NCI-H2171 (cell line): ENCODE results near the gene FCHSD2.
"Not testable (repeated sequence)": the region's sequence is repeated elsewhere in the genome, so short reads cannot be mapped to it uniquely, and the experiment has no call there.

Source experiments
- DNase-seq: peaks from one replicate; lab custom pipeline; 2025; lab: John Stamatoyannopoulos, UW

The FCHSD2 gene

DNA sequence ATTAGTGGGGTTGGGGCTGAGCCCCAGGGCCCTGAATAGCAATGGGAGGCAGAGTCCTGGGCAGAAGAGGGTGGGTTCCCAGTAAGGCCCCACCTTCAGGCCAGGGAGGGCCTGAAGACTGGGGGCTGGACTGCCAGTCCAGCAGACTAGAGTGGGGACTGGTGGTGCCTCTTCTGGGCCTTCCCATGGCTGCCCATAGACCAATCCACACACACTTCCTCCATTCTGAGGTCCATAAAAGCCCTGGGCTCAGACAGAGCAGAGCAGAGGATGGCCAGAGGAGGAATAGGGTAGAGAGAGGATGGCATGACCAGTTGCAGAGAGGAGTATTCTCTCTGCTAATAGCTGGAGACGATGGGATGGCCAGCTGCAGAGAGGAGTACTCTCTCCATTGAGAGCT lies 216.0 kb downstream of the FCHSD2 start:
- DNase-seq: no peak

DNA sequence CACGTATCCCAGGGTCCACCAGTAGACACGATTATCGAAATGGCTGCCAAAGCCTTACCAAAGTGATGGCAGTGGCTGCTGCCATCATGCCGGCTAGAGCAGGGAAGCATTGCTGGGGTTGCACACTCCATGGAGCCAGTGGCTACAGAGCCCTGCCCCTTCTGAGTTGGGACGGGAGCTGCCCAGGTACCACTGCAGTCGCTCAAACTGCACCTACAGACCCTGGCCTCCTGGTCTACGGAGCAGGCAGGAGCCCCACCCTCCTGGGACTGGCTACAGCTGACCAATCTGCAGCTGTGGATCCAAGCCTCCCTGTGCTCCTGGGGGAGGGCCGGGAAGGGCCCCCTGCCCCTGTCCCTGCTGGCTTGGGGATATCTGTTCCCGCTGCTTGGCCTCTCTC lies 216.5 kb downstream of the FCHSD2 start:
- no peak for DNase-seq

DNA sequence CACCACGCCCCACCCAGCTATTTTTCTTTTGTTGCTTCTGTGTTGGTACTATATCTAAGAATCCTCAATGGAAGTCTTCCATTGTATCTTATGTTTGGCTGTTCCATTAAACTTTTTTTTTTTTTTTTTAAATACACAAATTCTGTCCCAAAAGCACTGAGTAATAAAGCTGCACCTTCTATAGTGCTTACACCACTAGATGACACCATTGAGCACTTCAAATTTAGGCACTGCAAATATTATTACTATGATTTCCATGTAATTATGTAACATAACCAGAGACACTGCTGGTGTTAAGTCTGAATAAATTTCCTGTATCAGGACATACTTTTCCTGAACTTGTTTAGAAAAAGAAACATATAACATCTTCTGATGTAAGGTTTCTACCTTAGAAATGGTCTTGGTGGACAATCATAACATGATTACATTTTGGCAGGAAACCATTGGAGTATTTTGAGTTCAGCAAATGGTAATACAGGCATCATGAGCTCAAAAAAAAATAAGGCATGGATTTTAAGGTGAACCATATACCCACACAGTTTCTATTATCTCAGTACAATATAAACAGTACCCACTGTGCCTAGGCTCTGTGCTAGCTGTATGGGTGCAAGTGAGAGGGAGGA lies 217.4 kb downstream of the FCHSD2 start:
- DNase-seq: no peak

DNA sequence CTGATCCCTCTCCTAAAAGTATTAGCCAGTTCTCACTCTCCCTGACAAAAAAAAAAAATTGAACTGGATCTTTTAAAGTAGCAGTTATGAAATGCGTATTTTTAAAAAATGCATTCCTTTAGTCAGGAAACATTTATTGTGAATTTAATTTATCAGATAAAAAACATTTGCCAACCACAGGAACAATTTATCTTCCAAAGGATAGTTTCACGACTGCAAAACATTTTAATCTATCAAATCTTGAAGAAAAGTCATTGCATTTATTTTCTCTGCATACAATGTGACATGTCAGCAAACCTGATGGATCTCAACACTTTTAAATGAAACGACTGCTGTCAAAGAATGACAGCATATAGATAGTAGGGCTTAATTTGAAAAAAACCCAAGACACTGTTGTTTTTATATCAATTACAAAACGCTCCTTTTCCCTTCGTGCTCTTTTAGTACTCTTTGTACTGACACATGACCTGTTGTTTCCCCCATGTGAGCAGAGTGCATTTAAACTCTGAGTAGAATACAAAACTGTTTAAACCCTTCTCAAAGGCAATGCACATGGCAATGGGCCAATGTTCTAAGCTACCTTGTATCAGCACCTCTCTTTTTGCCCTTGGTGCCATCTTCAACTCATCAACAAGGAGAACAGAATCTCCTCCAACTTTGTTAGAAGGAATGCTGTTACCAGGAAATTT lies 220.9 kb downstream of the FCHSD2 start:
- no peak for DNase-seq

DNA sequence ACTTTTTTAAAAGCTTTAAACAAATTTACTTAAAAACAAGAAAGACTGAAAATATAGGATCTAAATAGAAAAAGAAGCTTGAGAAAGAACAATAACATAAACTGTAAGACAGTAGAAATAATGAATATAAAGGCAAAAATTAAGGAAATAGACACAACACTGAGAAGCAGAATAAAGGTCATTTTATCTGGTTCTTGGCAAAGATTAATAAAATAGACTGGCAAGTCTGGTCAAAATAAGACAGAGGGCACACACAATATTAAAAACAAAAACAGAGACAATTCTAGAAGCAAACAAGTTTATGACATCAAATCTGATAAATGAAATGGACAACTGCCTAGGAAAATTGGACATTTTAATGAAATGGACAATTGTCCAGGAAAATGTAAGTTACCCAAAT lies 222.1 kb downstream of the FCHSD2 start:
- DNase-seq: no peak

DNA sequence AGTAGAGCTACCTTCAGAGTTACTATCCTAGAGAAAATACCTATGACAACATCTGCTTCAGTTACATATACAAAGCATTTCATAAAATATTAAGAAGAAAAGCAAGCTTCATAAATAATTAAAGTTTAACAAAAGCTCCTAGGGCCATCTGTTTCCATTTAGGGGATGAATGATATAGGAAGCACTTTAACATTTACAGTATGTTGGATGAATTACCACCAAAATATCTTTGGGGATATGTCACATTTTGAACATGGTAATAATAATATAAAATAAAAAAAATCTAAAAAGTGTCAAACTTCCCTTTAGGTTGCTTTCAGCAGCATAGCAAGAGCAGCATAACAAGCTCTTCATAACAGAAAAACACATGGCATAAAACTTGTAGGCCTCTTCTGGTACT lies 223.3 kb downstream of the FCHSD2 start:
- no peak for DNase-seq

DNA sequence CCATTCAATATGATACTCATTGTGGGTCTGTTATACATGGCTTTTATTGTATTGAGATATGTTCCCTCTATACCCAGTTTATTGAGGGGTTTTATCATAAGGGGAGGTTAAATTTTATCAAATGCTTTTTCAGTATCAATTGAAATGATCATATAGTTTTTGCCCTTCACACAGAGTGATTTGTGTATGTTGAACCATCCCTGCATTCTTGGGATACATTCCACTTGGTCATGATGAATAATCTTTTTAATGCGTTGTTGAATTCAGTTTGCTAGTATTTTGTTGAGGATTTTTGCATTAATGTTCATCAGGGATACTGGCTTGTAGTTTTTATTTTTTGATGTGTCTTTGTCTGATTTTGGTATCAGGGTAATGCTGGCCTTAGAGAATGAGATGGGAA lies 229.9 kb downstream of the FCHSD2 start:
- no peak for DNase-seq

DNA sequence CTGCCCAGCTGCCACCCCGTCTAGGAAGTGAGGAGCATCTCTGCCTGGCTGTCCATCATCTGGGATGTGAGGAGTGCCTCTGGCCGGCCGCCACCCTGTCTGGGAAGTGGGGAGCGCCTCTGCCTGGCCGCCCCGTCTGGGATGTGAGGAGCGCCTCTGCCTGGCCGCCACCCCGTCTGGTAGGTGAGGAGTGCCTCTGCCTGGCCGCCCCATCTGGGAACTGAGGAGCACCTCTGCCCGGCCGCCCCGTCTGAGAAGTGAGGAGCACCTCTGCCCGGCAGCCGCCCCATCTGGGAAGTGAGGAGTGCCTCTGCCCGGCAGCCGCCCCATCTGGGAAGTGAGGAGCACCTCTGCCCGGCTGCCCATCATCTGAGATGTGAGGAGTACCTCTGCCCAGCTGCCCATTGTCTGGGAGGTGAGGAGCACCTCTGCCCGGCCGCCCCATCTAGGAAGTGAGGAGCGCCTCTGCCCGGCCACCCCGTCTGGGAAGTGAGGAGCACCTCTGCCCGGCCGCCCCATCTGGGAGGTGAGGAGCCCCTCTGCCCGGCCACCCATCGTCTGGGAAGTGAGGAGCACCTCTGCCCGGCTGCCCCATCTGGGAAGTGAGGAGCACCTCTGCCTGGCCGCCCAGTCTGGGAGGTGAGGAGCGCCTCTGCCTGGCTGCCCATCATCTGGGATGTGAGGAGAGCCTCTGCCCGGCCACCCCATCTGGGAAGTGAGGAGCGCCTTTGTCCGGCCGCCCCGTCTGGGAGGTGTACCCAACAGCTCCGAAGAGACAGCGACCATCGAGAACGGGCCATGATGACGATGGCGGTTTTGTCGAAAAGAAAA lies 232.3 kb downstream of the FCHSD2 start:
- not testable (repeated sequence) for DNase-seq

DNA sequence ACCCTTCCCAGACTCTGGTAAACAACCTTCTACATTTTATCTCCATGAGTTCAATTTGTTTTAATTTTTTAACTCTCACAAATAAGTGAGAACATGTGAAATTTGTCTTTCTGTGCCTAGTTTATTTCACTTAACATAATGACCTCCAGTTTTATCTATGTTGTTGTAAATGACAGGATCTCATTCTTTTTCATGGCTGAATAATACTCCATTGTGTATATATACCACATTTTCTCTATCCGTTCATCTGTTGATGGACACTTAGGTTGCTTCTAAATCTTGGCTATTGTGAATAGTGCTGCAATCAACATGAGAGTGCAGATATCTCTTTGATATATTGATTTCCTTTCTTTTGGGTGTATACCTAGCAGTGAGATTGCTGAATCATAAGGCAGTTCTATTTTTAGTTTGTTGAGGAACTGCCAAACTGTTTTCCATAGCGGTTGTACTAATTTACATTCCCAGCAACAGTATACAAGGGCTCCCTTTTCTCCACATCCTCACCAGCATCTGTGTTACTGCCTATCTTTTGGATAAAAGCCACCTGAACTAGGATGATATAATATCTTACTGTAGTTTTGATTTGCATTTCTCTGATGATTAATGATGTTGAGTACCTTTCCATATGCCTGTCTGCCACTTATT lies 234.0 kb downstream of the FCHSD2 start:
- DNase-seq: no peak

DNA sequence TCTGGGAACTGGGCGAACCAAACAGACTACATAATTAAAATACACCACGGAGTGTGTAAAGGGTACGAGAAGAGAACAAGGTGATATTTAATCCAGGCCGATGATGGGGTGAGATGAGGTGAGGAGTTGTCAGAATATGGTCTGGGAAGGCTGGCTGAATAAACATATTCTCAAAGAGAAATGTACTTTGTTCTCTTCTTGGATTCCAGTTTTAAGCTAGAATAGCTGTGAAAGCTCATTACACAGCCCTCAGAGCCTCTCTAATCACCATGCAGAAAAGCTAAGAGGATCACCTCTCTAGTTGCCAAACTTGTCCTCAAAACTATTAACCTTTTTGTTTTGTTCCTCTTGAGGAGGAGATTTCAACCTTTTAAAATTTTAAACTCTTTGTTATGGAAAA lies 238.1 kb downstream of the FCHSD2 start:
- DNase-seq: no peak

DNA sequence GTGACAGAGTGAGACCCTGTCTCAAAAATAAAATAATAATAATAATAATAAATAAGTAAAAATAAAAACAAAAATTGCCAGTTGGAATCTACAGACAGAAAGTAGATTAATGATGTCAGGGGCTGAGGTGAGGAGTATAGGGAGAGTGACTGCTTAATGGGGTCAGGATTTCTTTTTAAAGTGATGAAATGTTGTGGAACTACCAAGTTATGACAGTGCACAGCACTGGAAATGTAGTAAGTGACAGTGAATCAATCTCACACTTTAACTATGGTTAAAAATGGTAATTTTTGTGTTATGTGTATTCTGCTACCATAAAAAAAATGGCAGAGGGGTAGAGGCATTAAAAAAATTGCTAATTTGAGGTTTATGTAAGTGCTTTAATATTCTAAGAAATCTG lies 240.7 kb downstream of the FCHSD2 start:
- no peak for DNase-seq

DNA sequence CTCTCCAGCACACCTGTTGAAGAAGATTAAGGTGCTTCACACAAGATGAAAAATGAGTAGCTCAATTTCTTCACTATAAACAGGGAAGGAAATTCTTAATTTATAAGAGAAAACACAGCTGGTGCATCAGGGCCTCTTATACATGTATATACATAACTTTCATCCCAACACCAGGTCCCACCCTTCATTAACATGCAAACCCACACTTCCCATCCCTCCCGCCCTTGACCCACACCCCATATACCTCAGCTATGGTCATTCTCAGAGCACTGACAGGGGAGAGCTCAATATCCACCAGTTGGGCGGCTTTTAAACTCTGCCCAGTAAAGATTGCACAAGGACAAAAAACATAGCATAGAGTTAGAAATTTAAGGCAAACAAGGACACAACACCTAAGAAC lies 242.1 kb downstream of the FCHSD2 start:
- DNase-seq: no peak

DNA sequence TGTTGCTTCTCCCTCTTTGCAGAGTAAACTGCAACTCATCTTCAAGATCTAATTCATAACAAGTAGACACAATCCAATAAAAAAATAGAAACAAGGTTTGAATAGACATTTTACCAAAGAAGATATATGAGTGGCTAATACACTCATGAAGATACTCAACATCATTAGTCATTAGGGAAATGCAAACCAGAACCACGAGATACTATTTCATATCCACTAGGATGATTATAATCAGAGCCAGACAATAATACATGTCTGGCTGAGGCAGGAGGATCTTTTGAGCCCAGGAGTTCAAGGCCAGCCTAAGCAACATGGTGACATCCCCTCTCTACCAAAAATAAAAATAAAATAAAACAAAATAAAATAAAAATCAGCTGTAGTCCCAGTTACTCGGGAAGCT lies 242.9 kb downstream of the FCHSD2 start:
- DNase-seq: no peak

DNA sequence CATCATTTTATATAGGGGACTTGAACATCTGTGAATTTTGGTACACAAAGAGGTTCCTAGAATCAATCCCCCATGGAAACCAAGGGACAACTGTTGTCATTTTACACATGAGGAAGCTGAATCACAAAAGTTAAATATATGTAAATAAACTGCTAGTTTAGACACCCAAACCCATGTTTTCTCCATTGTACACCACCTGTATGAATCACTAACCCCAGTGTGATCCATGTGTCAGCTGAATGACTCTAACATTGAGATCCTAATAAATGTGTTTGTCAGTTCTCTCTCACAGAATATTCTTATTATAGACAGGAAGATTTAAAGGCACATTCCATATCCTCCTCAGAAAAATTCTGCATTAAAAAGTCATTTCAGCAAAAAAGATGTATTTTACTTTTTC lies 244.6 kb downstream of the FCHSD2 start:
- no peak for DNase-seq

DNA sequence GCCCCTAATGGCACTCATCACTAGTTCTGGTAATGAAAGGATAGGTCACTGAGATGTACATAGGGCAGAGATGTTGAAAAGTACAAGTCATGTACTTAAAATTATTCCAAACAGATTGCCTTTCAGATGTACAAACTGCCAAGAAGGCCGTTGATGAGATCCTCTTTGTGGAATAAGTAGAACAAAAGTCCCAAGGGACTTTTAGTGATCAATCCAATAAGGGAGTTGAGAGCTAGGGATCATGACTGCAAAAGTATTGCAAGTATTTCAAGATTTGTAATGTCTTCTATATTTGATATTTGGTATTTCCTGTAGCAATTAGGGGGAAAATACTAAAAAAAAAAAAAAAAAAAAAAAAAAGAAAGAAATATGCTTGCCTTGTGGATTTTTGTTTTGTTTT lies 245.7 kb downstream of the FCHSD2 start:
- no peak for DNase-seq

DNA sequence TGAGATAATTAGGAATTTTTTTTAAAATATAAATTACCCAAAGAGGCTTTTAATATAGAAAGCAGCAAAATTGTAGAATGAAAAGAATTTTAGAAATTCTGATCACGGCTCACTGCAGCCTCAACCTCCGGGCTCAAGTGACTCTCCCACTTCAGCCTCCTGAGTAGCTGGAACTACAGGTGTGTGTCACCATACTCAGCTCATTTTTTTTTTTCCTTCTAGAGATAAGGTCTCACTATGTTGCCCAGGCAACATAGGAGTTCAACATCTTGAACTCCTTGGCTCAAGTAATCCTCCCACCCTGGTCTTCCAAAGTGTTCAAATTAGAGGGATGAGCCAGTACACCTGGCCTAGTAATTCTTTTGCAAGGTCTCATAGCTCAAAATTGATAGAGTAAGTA lies 251.2 kb downstream of the FCHSD2 start:
- DNase-seq: no peak

DNA sequence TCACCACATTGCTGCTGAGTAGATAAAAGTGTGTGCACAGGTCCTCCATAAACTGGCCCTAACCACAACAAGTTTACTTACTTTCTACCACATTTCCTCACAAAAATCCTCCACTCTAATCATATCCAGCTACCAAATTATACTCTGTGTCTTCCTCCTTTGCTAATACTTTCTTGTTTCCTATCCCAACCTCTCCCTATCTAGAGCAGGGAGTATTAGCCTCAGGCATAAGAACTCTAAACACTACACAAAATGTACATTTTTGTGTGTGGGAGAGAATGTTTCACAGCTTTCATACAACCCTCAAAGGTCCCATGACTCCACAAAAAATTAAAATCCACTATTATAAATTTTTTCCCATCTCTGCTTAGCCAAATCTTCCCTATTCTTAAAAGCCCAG lies 255.5 kb downstream of the FCHSD2 start:
- no peak for DNase-seq

DNA sequence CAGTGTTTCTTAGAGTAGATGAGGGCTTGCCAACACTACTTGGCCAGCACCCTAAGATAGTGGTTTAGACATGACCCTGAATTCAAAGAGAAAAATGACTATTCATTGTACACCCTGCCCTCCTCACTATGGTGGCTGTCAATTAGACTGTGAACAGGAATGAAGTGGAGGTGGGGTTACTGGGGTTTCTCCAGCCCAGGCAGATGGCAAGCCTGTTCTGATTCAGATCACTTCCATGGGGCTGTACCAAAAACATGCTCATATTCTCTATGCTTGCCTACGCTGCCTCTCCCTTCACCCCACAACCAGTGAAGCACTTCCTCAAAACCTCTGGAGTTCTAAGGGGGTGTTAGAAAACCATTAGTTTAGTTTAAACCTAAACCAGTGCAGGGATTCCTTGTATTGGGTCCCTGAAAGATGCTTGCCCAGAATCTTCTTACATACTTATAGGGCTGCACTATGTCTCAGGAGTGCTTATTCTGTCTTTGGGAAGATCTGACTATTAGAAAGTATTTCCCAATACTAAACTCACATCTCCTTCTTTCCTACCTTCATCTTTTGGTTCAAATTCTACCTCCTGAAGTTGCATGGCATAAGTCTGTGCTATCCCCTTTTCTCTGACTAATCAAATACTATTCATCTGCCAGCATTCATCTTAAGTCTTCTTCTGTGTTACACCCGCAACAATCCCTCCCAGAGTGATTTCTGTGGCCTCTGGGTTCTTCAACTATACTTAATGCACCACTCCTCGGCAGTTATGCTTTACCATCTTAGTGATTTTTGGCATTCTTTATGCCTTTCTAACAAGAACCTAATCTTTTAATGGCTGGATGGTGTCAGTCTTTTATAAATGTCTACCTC lies 256.1 kb downstream of the FCHSD2 start:
- no peak for DNase-seq

DNA sequence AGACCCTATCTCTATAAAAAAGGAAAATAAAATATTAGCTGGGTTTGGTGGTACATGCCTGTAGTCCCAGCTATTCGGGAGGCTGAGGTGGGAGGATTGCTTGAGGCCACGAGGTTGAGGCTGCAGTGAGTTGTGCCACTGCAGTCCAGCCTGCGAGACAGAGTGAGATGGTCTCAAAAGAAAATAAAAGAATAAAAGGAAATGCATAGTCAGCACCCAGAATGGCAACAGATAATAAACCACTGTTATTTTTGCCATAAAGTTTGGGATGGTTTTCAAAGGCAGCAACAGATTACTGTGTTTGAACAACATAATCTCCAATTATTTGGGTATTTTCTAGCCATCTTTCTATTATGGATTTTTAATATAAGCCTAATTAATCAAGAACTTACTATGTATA lies 266.0 kb downstream of the FCHSD2 start:
- DNase-seq: no peak

DNA sequence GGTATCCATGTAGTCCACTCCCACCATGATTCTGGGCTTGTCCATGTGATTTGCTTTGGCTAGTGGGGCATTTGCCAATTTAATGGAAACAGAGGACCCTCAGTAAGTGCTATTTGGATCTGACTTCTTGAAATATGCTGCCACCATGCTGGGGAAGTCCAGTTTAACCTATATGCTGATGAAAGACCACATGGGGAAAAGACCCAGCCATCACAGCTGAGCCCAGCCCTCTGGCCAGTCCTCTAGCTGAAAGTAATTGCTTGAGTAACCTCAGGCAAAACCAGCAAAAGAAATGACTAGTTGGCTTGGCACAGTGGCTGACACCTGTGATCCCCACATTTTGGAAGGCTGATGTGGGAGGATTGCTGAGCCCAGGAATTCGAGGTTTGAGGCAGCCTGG lies 266.4 kb downstream of the FCHSD2 start:
- no peak for DNase-seq

DNA sequence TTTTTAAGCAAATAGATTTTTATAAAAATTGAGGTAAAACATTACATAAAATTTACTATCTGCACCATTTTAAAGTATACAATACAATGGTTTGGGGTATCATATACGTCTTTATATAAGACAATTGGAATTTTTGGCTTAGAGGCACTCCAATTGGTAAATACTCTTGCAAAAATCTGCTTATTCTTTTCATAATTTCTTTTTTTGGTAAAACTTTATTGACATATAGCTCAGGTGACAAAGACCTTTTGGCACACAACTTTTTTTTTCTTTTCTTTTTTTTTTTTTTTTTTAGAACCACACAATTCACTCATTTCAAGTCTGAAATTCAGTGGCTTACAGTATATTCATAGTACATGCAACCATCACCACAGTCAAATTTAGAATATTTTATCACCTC lies 270.1 kb downstream of the FCHSD2 start:
- no peak for DNase-seq

DNA sequence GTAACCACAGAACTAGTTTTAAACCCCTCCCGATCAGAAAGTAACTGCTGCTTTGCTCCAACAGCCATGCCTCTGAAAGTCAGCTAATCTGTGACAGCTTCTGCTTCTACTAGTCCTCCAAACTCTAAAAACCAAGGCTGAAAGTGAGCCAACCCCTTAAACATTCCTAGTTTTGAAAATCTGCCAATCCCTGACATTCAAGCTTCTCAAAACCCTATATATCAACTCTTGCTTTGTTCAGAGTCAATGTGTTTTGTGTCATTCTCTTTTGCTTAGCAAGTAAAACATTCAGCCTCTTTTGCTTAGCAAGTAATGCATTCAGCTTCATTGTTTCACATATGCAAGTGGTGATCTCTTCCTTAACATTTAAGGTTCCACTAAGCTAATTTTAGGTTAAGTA lies 271.0 kb downstream of the FCHSD2 start:
- no peak for DNase-seq
